GM18858 (cell line): ENCODE results near the gene NSUN2.
"Not testable (repeated sequence)": the region's sequence is repeated elsewhere in the genome, so short reads cannot be mapped to it uniquely, and the experiment has no call there.

Experiments used
- ATAC-seq: cut with Tn5 transposase; IDR thresholded peaks from one replicate; pipeline ENCODE4 v1.9.1; 2021; ENCODE audit not compliant: unreplicated experiment

NSUN2 gene

DNA sequence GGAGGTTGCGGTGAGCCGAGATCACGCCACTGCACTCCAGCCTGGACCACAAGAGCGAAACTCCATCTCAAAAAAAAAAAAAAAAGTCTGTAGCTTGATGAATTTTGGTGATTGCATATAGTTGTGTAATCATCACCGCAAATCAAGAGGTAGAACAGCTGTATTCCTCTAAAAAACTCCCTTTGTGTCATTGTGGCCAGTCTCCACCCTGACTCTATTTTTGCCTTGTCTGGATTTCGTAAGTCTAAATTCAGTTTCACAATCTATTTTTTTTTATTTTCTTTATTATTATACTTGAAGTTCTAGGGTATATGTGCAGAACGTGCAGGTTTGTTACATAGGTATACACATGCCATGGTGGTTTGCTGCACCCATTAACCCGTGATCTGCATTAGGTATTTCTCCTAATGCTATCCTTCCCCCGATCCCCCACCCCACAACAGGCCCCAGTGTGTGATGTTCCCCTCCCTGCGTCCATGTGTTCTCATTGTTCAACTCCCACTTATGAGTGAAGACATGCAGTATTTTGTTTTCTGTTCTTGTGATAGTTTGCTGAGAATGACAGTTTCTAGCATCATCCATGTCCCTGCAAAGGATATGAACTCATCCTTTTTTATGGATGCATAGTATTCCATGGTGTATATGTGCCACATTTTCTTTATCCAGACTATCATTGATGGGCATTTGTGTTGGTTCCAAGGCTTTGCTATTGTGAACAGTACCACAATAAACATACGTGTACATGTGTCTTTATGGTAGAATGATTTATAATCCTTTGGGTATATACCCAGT, 12.9 kb upstream of the NSUN2 start:
- ATAC-seq: not testable (repeated sequence)

DNA sequence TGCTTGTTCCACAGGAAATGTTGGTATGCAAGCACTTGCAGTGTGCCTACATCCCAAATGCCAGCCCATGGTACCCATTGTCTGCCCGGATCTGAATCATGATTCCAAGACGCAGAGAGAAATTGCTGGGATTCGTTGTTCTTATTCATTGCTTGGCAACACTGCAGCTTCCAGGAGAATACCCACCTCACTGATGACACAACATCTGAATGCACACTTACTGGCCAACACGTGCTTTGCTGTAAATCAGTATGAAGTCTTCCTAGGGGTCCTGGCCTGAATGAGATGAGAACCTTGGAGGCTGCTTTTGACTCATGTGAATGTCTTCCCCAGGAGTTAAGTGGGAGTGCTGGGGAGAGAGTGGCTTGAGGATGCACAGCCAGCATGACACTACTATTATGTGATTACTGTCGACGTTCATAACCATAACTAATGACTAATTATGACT, 12.0 kb upstream of the NSUN2 start:
- no peak for ATAC-seq

DNA sequence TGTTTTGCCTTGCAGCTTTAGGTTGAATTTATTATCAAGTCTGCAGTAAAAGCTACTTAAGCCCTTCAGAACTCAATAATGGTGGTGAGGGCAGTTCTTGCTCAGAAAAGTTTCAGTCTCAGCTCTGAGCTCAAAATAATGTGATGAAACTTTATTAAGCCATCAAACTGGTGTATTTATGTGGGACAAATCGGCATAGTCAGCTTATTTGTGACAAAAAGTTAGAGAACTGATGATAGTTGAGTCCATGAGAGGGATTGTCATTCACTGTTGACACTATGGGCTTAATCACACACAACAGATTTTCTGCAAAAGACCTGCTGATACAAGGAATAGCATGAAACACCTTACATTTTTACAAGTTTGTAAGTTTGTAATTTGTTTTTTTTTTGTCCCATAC, 9.8 kb upstream of the NSUN2 start:
- no peak for ATAC-seq

DNA sequence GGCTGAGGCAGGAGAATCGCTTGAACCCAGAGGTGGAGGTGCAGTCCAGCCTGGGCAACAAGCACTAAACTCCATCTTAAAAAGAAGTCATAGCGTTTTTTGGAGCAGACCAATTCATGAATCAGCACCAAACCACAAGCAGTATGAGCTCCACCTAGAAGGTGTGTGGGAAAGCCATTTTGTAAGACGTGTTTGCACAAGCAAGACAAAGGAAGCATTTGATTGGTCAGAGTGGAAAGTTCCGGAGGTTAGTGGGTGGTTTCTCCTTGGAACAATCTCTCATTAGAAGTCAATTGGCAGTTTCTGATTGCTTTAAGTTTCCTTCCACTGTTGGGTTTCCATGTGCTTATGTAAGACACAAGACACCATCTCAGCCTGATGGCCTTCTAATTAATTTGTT, 5.4 kb upstream of the NSUN2 start:
- no peak for ATAC-seq

DNA sequence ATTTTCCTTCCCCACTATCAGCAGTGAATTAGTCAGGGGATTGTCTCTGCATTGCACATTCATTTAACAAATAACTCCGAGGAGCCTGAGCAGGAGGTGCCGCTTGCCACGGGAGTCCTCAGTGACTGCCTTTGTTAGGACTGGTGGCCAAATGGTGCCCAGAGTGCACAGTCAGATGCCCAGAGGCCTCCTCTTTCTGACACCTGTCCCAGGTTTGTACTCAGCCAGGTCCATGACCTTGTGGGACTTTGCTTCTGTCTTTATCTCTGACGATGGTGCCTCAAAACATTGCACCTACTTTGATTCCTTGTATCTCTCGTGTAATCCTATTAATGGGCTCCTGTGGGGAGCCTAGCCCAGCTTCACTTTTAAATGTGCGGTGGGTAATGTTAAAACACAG, 4.7 kb upstream of the NSUN2 start:
- no peak for ATAC-seq

DNA sequence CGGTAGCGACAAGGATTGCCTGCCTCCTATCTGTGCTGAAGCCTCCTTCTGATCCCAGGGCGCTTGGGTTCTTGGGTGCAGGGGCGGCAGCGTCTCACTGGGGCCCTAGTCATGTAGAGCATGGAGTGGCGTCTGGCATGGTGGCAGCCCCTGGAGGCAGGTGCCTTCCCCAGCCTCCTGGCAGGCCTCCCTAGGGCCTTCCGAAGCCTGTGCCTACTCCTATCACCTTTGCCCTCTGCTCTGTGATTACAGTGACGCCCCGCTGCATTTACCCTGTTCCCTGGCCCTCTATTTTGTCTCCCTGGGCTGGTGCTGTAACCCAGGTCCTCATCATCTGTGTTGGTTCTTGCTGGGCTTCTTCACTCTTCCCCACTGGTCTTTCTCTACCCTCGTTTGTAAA, 4.2 kb upstream of the NSUN2 start:
- no peak for ATAC-seq

DNA sequence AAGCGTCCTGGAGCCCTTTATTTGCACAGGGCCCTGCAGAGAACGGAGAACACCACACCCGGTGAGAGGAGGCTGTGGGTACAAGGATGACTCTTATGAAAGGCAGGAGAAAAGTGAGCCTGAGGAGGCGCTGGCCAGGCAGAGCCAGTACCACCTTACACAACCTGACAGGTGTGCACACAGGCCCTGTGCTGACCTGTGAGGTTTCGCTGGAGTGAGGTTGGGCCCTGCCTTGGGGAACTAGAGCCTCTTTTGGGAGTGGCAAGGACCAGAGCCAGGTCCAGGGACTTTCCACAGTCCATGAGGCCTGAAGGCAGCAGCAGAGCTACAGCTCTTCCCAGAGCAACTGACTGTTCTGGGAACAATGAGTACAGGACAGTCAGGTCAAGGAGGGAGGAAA, 3.4 kb upstream of the NSUN2 start:
- no peak for ATAC-seq

DNA sequence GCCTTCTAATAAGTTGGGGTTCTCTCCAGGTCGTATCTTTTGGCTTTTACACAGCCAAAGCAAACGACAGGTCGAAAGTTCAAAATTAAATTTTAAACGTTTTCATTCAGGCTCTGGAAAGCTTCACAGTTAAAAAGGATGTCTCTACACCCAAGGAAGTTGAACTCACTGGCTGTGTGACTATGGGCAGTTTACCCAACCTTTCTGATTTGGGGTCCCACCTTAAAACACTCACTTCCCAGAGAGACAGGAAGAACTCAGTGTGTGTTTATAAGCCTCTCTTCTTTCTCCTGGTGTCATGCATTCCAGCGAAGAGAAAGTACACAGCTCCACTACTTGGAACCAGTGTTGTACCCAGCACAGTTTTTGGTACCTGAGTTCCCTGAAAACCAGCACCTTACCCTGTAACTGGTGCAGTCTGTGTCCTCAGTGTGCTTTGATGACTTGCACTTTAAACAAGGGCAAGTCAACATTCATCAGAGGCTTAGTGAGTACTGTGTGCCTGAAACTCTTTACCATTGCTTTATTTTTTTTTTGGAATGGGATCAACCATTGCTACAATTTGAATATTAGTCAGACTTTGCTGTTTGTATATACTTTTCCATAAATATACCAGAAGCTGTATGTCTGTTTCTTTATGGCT, 2.1 kb upstream of the NSUN2 start:
- ATAC-seq: no peak

DNA sequence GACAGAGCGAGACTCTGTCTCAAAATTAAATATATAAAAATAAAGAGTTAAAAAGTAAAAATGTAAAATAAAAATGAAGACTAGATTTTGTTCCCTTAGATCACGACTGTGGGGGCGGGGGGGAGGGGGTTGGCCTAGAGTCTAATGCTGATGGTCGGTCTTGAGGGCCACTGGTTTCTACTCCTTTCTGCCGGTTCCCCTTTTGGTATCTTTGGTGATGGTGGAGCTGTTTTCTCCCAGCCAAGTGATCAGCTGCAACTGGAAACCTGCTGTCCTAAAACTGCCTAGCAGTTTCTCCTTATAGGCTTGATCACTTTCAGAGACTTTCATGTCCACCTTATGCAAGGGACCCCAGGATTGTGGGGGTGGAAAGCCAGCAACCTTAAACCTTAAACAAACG, 1.5 kb upstream of the NSUN2 start:
- no peak for ATAC-seq

DNA sequence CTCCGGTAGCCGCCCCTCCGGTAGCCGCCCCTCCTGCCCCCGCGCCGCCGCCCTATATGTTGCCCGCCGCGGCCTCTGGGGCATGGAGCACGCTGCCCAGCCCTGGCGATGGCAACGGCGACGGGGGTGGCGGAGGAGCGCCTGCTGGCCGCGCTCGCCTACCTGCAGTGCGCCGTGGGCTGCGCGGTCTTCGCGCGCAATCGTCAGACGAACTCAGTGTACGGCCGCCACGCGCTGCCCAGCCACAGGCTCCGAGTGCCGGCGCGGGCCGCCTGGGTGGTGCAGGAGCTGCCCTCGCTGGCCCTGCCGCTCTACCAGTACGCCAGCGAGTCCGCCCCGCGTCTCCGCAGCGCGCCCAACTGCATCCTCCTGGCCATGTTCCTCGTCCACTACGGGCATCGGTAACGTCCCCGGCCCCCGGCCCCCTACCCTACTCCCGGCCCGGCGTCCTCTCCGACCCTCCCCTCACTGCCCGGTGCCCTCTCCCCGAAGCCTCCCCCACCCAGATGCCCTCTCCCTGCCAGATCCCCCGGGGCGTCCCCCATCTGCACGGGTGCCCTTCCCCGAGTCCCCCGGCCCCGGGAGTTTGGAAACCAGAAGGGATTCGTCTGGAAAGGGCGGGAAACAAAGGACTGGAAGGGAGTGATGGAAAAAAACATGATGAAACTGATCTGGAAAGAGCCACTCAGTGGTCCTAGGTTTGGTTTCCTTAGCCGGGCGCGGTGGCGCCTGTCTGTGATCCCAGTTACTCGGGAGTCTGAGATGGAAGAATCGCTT, 813 bp upstream of the NSUN2 start:
- peak; percentile 41 for ATAC-seq

DNA sequence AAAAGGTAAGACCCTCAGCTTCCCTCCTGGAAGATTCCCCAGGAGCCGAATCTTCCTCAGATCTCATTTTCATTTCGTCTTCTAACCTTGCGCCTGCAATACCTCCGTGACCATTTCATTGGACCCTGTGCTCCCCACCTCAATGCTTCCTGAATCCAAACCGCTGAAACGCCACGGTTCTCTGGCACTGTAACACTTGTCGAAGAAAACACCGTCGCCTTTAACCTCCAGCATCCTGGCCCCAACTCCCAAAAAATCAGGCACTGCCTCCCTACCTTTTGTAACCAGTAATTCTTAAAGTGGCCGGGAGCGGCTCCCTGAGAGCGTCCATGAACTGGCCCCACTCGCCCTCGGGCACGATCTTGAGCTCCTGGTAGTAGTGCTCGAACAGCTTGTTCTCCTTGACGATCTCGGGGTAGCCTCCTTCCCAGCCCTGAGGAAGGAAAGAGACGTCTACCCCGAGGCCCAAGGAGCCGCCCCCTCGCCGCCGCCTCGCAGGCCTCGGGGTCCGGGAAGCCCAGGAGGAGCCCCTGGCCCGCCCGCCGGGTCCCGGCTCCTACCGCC, 438 bp downstream of the NSUN2 start:
- ATAC-seq: peak; percentile 15

DNA sequence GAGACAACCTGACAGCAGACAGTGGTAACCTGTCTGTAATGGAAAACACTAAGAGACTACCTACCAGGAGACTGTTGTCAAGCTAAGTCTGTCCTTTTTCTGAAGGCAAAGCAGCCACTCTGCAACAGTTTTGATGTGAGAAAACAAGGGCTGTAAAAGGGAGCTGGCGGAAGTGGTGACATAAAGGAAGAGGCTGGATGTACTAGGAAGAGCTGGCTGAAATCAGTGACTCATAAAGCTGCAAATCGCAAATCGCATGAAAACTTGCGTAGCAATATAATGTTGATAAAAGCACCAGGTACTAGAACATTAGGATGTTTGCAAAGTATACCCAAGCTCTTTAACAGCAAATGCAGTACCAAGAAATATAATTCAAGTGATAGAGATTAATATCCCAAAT, 1.4 kb downstream of the NSUN2 start:
- no peak for ATAC-seq

DNA sequence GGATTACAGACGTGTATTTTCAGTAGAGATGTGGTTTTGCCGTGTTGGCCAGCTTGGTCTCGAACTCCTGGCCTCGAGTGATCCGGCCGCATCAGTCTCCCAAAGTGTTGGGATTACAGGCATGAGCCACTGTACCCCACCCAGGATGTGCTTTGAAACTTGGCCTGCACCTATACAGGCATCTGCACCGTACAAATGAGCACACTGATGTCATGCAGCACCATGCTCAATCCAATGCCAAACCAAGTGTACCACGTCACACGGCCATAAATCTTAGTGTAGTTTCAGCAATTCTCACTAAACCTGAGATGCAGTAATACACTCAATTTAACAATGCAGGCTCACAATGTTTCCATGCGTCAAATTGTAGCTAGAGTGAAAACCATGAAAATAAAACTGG, 6.3 kb downstream of the NSUN2 start:
- ATAC-seq: no peak

DNA sequence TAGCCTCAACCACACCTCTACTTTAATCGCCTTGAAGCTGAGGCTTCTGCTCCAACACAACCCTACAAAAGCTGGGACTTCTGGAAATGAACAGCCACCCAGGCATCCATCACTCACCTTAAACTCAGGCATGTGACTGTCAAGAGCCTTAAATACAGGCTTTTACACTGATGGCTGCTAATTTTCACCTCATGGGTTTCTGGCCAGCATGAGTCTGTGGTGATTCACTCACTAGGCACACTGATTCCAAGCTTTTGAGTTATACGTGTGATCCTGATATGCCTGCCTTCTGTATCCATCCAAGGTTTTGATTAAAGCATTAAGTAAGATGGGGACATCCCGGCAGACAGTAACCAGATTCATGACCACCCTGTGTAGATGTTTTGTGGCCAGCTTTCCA, 8.9 kb downstream of the NSUN2 start:
- ATAC-seq: no peak

DNA sequence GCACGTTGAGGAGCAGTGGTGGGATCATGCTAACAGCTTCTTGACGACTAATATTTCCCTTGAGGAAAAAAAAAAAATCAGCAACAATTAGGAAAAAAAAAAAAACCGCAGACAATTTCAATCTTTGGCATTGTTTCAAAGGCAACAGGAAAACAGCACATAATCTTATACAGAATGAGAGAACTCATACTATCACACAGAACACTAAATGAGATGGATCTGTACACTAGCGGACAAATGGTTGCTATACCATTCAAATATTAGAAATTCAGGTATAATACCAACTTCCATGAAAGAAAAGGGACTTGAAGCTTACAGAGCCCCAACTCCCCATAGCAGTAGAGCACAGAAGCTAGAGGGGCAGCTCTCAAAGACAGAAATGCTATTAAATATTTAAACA, 9.6 kb downstream of the NSUN2 start:
- ATAC-seq: no peak

DNA sequence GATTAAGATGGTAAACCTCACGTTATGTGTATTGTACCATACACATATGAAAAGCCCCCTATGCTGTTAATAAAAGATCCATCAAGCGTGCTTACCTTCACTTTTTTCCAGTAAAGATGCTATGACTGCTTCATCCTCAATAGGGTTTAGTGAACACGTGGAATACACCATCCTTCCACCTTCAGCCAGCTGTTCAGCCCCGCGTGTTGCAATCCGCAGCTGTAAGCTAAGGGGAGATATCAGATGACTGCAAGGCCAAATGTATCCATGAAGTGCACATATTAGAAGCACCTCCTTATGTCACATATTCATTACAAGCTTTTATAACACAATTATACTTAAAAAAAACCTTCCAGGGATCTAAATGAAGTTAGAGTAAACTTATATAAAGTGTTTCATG, 16.2 kb downstream of the NSUN2 start:
- ATAC-seq: no peak

DNA sequence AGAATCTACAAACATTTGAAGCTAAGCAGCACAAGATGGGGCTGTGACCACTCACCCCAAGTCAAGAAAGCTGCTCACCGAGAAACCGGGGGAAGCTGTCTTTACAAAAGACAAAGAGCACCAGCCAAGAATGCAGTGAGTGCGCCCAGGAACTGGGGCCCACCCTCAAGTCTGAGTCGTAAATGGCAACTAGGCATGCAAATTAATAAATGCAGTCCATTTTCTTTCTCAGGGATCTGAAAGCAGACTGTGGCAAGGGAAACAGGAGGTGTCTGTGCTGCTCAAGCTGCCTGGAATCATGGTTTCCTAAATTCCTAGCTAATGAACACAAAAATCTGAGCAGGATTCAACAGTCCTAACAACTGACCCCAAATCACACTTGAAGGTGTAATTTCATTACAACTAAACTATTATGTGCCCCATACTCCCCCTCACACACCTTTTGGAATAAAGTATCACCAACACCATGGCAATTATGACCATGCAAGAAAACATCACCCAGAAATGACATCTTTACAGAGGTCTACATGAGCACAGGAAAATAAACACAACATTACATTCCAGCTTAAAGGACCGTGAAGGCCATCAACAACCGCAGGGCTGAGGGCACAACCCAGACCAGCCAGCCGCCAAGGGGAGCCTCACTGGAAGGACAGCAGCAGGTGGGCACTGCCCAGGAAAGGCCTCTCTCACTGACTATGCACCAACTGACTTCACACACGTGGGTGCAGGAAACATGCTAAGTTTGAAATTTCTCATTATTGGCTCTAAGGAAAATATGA, 17.6 kb downstream of the NSUN2 start:
- no peak for ATAC-seq

DNA sequence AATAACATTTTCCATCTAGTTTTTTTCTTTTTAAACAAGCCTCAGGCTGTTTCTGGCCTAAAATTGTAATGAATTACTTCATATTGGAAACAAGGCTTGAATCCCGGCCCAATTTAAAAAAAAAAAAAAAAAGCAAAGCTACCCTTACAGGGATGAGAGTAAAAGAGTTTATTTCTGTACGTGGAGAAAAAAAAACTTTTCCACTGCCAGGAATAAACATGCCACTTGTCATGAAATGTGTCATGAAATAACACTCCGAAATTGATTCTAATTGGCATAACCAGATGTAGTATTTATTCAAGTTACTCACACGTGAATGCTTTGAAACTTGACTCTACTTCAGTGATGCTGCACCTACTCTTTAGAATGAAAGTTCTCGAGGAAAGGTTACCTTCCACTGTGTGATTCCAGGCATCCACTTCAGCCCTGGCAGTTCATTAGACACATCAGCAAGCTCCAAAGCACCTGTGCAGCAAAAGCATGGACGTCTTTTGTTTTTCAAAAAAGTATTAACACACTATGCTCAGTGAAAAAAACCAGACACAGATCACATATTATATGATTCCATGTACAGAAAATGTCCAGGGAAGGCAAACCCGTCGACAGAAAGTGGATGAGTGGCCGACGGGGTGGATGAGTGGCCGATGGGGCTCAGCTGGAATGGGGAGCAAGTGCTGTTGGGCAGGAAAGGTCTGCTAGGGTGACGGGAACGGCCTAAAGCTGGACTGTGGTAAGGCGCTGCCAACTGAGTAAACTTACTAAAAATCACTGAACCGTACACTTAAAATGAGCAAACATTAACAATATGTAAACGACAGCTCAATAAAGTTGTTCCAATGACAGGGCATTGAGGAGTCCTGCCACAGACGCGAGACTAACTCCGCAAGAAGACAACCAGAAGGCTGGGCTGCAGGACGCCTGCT, 21.2 kb downstream of the NSUN2 start:
- no peak for ATAC-seq

DNA sequence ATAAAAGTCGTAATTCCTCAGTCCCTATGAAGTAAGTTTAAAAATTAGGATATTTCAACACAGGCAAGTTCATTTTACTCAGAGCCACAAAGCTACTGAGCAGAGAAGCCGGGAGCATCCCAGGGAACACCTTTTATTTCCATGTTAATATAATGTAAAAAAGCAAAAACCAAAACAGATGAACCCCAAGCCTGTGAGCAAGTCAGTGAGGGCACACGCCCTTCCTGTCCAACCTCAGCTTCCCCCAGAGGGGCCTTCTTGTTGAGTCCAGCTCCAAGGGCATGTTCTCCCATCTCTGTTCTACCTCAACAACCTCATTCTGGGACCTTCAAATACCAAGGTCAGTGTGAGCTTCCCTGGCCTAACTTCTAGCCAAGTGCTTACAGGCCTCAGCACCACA, 24.8 kb downstream of the NSUN2 start:
- no peak for ATAC-seq

DNA sequence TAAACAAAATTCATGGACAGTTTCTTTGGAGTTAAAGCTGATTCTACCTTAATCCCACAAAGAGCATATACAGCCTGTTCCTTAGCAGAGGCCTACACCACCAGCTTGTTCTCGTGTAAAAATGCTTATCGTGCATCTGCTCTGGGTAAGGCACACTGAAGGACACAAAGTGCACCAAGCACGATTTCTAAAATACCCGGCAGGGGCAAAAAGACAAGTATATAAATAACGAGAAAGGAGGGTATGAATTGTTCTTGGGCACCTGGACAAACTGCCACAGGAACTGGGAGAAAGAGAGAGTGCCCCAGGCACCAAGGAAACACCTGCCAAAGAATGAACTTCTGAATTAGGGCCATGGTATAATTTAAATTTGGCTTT, 25.3 kb downstream of the NSUN2 start:
- no peak for ATAC-seq
